ENCODE results near the gene DLEU7. TPM values are rescaled to one million over a fixed set of nuclear protein-coding genes. Genes with fewer than 3 reads are reported as not detected.

The DLEU7 gene
- total RNA-seq, 4 donors from 2014 or later: 1.1 TPM; not detected in 3

GRCh38 chr13:50831512-50831911, 12.0 kb downstream of the DLEU7 start:
- H3K27me3 ChIP-seq: no peaks in the 10 kb centered on the region
- no peak for ATAC-seq
- H3K36me3 ChIP-seq: no peaks in the 10 kb centered on the region
- peaks cover 0 to 12% (median 0%) of the 10 kb centered on the region in 3 donors for H3K9me3 ChIP-seq
- no peak overlapping the region for H3K27ac ChIP-seq
- H3K4me3 ChIP-seq: no peak overlapping the region
- H3K4me1 ChIP-seq: no peaks in the 10 kb centered on the region
- TF ChIP-seq, protein P1, sequence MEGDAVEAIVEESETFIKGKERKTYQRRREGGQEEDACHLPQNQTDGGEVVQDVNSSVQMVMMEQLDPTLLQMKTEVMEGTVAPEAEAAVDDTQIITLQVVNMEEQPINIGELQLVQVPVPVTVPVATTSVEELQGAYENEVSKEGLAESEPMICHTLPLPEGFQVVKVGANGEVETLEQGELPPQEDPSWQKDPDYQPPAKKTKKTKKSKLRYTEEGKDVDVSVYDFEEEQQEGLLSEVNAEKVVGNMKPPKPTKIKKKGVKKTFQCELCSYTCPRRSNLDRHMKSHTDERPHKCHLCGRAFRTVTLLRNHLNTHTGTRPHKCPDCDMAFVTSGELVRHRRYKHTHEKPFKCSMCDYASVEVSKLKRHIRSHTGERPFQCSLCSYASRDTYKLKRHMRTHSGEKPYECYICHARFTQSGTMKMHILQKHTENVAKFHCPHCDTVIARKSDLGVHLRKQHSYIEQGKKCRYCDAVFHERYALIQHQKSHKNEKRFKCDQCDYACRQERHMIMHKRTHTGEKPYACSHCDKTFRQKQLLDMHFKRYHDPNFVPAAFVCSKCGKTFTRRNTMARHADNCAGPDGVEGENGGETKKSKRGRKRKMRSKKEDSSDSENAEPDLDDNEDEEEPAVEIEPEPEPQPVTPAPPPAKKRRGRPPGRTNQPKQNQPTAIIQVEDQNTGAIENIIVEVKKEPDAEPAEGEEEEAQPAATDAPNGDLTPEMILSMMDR (IDR thresholded peaks at IDR 0.05): no peak
- TF ChIP-seq POLR2A (IDR thresholded peaks at IDR 0.05) (no peak), EP300 (IDR thresholded peaks at IDR 0.05) (no peak), POLR2AphosphoS5 (IDR thresholded peaks at IDR 0.05) (no peak)
- WGBS, 2 donors (ENCODE audit: low coverage in 1 of 2): 80 to 91% methylated on average over 4 of the region's 4 CpGs

GRCh38 chr13:50829896-50830295, 13.6 kb downstream of the DLEU7 start:
- 74 to 80% methylated on average over 2 of the region's 2 CpGs for WGBS, 2 donors (ENCODE audit: low coverage in 1 of 2)
- H3K9me3 ChIP-seq: peaks cover 0 to 9% (median 0%) of the 10 kb centered on the region in 3 donors
- no peaks in the 10 kb centered on the region for H3K36me3 ChIP-seq
- no peak overlapping the region for H3K4me3 ChIP-seq
- no peaks in the 10 kb centered on the region for H3K4me1 ChIP-seq
- TF ChIP-seq, protein P1 (IDR thresholded peaks at IDR 0.05): no peak
- TF ChIP-seq POLR2A (IDR thresholded peaks at IDR 0.05) (no peak), POLR2AphosphoS5 (IDR thresholded peaks at IDR 0.05) (no peak), EP300 (IDR thresholded peaks at IDR 0.05) (no peak)
- peak; percentile 31 for ATAC-seq
- H3K27ac ChIP-seq: no peak overlapping the region
- H3K27me3 ChIP-seq: no peaks in the 10 kb centered on the region

- WGBS, 2 donors (ENCODE audit: low coverage in 1 of 2): 83 to 88% methylated on average over 2 to 3 of the region's 3 CpGs
- H3K27ac ChIP-seq: no peak overlapping the region
- H3K27me3 ChIP-seq: no peaks in the 10 kb centered on the region
- no peaks in the 10 kb centered on the region for H3K36me3 ChIP-seq
- TF ChIP-seq, protein P1 (IDR thresholded peaks at IDR 0.05): no peak
- no peak for TF ChIP-seq EP300 (IDR thresholded peaks at IDR 0.05)
- TF ChIP-seq POLR2A (IDR thresholded peaks at IDR 0.05): no peak
- no peak for ATAC-seq
- H3K9me3 ChIP-seq: peaks cover 0 to 8% (median 0%) of the 10 kb centered on the region in 3 donors
- no peak overlapping the region for H3K4me3 ChIP-seq
- H3K4me1 ChIP-seq: no peaks in the 10 kb centered on the region
Measured at GRCh38 chr13:50829226-50829625, 14.3 kb downstream of the DLEU7 start.

DNA sequence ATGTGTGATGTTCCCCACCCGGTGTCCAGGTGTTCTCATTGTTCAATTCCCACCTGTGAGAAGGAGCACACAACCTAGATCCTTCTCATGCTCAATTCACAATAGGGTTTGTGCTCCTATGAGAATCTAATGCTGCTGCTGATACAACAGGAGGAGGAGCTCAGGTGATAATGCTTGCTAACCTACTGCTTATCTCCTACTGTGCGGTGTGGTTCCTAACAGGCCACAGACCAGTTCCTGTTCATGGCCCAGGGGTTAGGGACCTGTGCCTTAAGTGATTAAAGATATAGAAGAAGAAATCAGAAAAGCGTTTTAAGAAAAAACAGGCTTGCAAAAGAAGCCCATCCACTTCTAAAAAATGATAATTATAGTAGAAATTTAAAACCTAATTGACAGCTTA, 17.5 kb downstream of the DLEU7 start:
- no peak overlapping the region for H3K27ac ChIP-seq
- TF ChIP-seq EP300 (IDR thresholded peaks at IDR 0.05): no peak
- no peak for TF ChIP-seq POLR2AphosphoS5 (IDR thresholded peaks at IDR 0.05)
- TF ChIP-seq, protein P1 (IDR thresholded peaks at IDR 0.05): no peak
- no peak for TF ChIP-seq POLR2A (IDR thresholded peaks at IDR 0.05)
- H3K36me3 ChIP-seq: no peaks in the 10 kb centered on the region
- H3K9me3 ChIP-seq: no peaks in the 10 kb centered on the region
- no peak overlapping the region for H3K4me3 ChIP-seq
- H3K27me3 ChIP-seq: no peaks in the 10 kb centered on the region
- 88 to 100% methylated on average over 1 of the region's 3 CpGs for WGBS, 2 donors (ENCODE audit: low coverage in 1 of 2)
- H3K4me1 ChIP-seq: no peaks in the 10 kb centered on the region
- ATAC-seq: no peak

DNA sequence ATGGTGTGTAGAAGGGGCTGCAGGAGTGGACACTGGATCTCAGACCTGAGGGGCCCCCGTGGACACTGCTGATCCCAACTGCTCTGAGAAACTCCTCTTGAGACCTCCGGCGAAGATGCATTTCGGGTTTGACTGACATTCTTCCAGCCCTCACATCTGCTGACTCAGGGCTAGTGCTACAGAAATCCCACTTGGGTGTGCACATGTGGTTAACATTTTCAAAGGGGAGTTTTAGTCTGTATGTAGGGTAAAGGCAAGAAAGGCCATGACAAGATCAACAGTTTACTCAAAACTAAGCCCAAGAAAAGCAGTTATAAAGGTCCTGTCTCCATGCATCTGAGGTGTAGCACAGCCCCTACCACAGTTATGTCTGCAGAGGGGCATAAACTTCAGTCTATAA, 31.2 kb downstream of the DLEU7 start:
- TF ChIP-seq, protein P1 (IDR thresholded peaks at IDR 0.05): no peak
- TF ChIP-seq POLR2A (IDR thresholded peaks at IDR 0.05) (no peak), POLR2AphosphoS5 (IDR thresholded peaks at IDR 0.05) (no peak), EP300 (IDR thresholded peaks at IDR 0.05) (no peak)
- Histone ChIP-seq H3K27ac (no peak overlapping the region), H3K4me3 (no peak overlapping the region), H3K9me3 (no peaks in the 10 kb centered on the region), H3K36me3 (no peaks in the 10 kb centered on the region), H3K27me3 (no peaks in the 10 kb centered on the region), H3K4me1 (peaks cover 0 to 11% (median 0%) of the 10 kb centered on the region in 3 donors)
- WGBS, 2 donors (ENCODE audit: low coverage in 1 of 2): 73 to 87% methylated on average over 3 to 4 of the region's 4 CpGs
- no peak for ATAC-seq

All from gastroesophageal sphincter (tissue), 4 donors.